Mesothelial cell of epicardium (in vitro differentiated cells): ENCODE results near the gene MAPK4. TPM values are rescaled to one million over a fixed set of nuclear protein-coding genes. Genes with fewer than 3 reads are reported as not detected.

ENCODE experiments used
- DNase-seq, 2 experiments: peaks; one replicate each; pipeline ENCODE4 v3.0.0; 2021; ENCODE audit warnings: low spot score in 2 of 2; ENCODE audit not compliant: unreplicated experiment in 2 of 2
- H3K27ac Mint-ChIP-seq: 2 replicates; pipeline ENCODE4 v1.8.0; 2021; ENCODE audit warnings: mixed read lengths
- H3K27me3 Mint-ChIP-seq: 2 replicates; pipeline ENCODE4 v1.8.0; 2021; ENCODE audit warnings: low read depth, mixed read lengths
- H3K36me3 Mint-ChIP-seq: 2 replicates; pipeline ENCODE4 v1.8.0; 2021; ENCODE audit warnings: mixed read lengths
- H3K4me1 Mint-ChIP-seq: 2 replicates; pipeline ENCODE4 v1.8.0; 2021; ENCODE audit warnings: mixed read lengths
- H3K4me3 Mint-ChIP-seq: 2 replicates; pipeline ENCODE4 v1.8.0; 2021; ENCODE audit warnings: mild to moderate bottlenecking, moderate library complexity, mixed read lengths
- H3K9me3 Mint-ChIP-seq: 2 replicates; pipeline ENCODE4 v1.8.0; 2021; ENCODE audit warnings: mixed read lengths
- total RNA-seq: library from RNA; stranded (reverse); gene quantifications from 3 replicates; pipeline ENCODE4 v1.2.1, GENCODE V29; 2021
- TF ChIP-seq, protein P1 (sequence below): fragments of 200-600 bp; sonication (generic); IDR thresholded peaks from one replicate; pipeline ENCODE4 v1.5.0; 2021; ENCODE audit warnings: antibody characterized with exemption; ENCODE audit not compliant: unreplicated experiment

Gene MAPK4
- total RNA-seq, 1 donor from 2014 or later = 6.3 TPM

DNA sequence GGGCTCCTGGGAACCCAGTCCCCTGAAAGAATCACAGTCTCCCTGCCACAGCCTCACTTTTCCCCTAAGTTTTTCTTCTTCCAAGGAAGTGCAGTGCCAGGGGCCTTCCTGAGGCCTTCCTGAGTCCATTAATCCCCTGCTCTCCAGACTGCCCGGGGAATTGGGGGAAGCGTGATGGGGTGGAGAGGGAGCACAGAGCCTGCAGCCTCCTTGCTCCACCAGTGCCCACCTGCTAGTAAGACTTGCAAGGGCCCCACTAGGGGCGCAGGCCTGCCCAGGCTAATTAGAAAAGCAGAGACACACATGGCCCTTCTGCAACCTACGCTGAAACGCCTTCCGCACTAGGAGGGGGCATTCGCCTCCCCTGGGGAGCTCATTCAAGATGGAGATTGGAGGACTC is 149.3 kb downstream of the MAPK4 start:
- TF ChIP-seq, protein P1, sequence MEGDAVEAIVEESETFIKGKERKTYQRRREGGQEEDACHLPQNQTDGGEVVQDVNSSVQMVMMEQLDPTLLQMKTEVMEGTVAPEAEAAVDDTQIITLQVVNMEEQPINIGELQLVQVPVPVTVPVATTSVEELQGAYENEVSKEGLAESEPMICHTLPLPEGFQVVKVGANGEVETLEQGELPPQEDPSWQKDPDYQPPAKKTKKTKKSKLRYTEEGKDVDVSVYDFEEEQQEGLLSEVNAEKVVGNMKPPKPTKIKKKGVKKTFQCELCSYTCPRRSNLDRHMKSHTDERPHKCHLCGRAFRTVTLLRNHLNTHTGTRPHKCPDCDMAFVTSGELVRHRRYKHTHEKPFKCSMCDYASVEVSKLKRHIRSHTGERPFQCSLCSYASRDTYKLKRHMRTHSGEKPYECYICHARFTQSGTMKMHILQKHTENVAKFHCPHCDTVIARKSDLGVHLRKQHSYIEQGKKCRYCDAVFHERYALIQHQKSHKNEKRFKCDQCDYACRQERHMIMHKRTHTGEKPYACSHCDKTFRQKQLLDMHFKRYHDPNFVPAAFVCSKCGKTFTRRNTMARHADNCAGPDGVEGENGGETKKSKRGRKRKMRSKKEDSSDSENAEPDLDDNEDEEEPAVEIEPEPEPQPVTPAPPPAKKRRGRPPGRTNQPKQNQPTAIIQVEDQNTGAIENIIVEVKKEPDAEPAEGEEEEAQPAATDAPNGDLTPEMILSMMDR = no peak
- Mint-ChIP-seq H3K4me3 (no peak overlapping the region), H3K4me1 (no peaks in the 10 kb centered on the region), H3K27ac (no peak overlapping the region), H3K9me3 (no peaks in the 10 kb centered on the region), H3K36me3 (no peaks in the 10 kb centered on the region), H3K27me3 (no peaks in the 10 kb centered on the region)
- DNase-seq = no peak

DNA sequence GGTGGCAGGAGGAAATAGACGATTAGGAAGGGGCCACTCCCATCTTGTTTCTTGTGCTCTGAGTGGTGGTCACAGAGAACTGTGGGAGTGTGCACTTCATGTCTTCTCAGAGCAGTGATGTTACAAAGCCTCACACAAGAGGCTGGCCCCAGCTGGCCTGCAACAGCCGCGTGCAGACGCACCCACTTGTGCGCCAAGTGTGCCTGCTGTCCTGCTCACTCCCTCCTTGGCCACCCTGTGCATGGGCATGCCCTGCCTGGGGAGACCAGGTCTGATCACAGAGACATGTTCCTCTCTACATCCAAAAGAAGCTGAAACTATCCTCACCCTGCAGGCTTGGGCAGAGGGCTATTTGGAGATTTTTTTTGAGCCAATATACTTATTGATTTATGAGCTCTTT is 151.5 kb downstream of the MAPK4 start:
- H3K4me1 Mint-ChIP-seq = no peaks in the 10 kb centered on the region
- DNase-seq = no peak
- no peak overlapping the region for H3K4me3 Mint-ChIP-seq
- H3K36me3 Mint-ChIP-seq = peaks cover 11% of the 10 kb centered on the region
- H3K27ac Mint-ChIP-seq = no peak overlapping the region
- H3K9me3 Mint-ChIP-seq = peaks cover 7% of the 10 kb centered on the region
- TF ChIP-seq, protein P1 = no peak
- no peaks in the 10 kb centered on the region for H3K27me3 Mint-ChIP-seq

DNA sequence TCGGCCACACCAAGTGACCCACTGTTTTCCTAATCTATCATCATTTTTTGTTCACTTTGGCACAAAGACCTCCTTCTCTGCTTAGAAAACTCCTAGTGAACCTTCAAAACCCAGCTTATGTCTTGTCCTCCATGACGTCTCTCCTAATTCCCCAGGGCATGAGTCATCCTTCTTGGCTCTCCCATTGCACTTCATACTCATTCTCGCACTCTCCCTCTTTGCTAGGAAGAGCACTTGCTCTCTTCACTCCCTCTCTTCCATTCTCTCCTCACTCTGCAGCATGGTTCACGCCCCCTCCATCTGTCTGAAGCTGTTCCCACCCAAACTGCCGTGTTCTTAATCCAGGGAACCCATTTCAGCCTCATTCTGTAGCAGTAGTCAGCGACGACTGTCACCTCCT is 156.0 kb downstream of the MAPK4 start:
- Mint-ChIP-seq H3K4me3 (no peak overlapping the region), H3K36me3 (peaks cover 16% of the 10 kb centered on the region), H3K27ac (no peak overlapping the region), H3K27me3 (no peaks in the 10 kb centered on the region), H3K4me1 (peaks cover 9% of the 10 kb centered on the region), H3K9me3 (peaks cover 7% of the 10 kb centered on the region)
- TF ChIP-seq, protein P1 = no peak
- no peak for DNase-seq

DNA sequence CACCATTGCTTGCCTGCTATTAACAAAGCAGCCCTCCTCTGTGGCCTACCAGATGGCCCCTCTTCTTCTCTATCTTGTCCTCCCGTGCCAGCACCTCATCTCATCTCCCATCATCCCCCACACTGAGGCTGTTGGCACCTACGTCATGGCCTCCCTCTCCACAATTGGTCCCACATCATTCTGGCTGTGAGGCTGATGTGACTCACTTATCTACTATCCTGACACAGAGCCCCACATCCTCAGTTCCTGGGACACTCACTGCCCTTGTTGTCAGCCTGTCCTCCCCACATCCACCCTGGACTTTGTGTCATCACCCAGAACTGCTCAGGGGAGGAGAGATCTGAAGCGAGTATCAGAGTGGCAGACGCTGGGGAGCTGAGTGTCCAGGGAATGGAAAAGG is 157.0 kb downstream of the MAPK4 start:
- Mint-ChIP-seq H3K36me3 (peaks cover 16% of the 10 kb centered on the region), H3K4me3 (no peak overlapping the region), H3K27ac (no peak overlapping the region), H3K27me3 (no peaks in the 10 kb centered on the region), H3K9me3 (peaks cover 7% of the 10 kb centered on the region), H3K4me1 (peaks cover 9% of the 10 kb centered on the region)
- TF ChIP-seq, protein P1 = no peak
- no peak for DNase-seq

DNA sequence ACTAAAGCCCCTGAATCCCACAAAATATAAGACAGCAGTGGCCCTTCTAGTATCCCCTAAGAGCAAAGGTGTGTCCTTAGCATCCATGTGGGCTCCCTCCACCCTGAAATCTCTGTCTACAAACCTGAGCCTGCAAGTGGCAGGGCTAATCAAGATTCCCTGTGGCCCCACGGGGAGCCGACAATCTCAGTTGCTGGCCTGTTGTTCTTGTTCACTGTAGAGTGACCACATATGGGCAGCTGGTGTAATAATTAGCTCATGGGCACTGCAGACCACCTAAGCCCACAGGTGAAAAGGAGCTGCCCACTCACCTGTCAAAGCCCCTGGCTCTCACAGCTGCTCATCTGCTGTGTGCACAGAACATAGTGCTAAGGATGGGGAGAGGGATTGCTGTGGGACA is 157.7 kb downstream of the MAPK4 start:
- Mint-ChIP-seq H3K4me3 (no peak overlapping the region), H3K9me3 (peaks cover 7% of the 10 kb centered on the region), H3K4me1 (peaks cover 9% of the 10 kb centered on the region), H3K27me3 (no peaks in the 10 kb centered on the region), H3K27ac (no peak overlapping the region), H3K36me3 (peaks cover 17% of the 10 kb centered on the region)
- TF ChIP-seq, protein P1 = no peak
- DNase-seq = no peak
